Glutamatergic neuron (in vitro differentiated cells): ENCODE data around the gene KAT8. TPM values are rescaled to one million over a fixed set of nuclear protein-coding genes. Genes with fewer than 3 reads are reported as not detected.

ENCODE experiments used
- DNase-seq: peaks from one replicate; pipeline ENCODE4 v3.0.0; 2022
- H3K27ac Mint-ChIP-seq: one replicate; pipeline ENCODE4 v1.8.0; 2020; ENCODE audit warnings: mild to moderate bottlenecking, mixed read lengths, inconsistent platforms; ENCODE audit not compliant: unreplicated experiment
- H3K27me3 Mint-ChIP-seq: one replicate; pipeline ENCODE4 v1.8.0; 2020; ENCODE audit warnings: mild to moderate bottlenecking, moderate library complexity, mixed read lengths, inconsistent platforms; ENCODE audit not compliant: unreplicated experiment
- H3K36me3 Mint-ChIP-seq: one replicate; pipeline ENCODE4 v1.8.0; 2020; ENCODE audit warnings: mild to moderate bottlenecking, mixed read lengths, inconsistent platforms; ENCODE audit not compliant: unreplicated experiment
- H3K4me1 Mint-ChIP-seq: one replicate; pipeline ENCODE4 v1.8.0; 2020; ENCODE audit warnings: mild to moderate bottlenecking, low read depth, mixed read lengths, inconsistent platforms; ENCODE audit not compliant: unreplicated experiment
- H3K4me3 Mint-ChIP-seq: one replicate; pipeline ENCODE4 v1.8.0; 2020; ENCODE audit warnings: mild to moderate bottlenecking, mixed read lengths, inconsistent platforms; ENCODE audit not compliant: unreplicated experiment
- H3K9me3 Mint-ChIP-seq: one replicate; pipeline ENCODE4 v1.8.0; 2020; ENCODE audit warnings: mild to moderate bottlenecking, moderate library complexity, mixed read lengths, inconsistent platforms; ENCODE audit not compliant: unreplicated experiment
- CTCF ChIP-seq: fragments of 200-600 bp; sonication (generic); IDR thresholded peaks from one replicate; pipeline ENCODE4 v1.5.0; 2021; ENCODE audit not compliant: partially characterized antibody, unreplicated experiment
- total RNA-seq: library from RNA; stranded (reverse); fragmentation: NEBNext Ultra II Directional; extraction: Animal tissue kit (Norgen Biotek cat#: 25700); gene quantifications from one replicate; pipeline ENCODE4 v1.2.1, GENCODE V29; 2021; ENCODE audit not compliant: unreplicated experiment

The KAT8 gene
- total RNA-seq, 1 donor from 2014 or later, result 61.2 TPM

GRCh38 chr16:31086629-31086906 lies 30.9 kb upstream of the KAT8 start:
- H3K27me3 Mint-ChIP-seq, result peaks cover 7% of the 10 kb centered on the region
- no peak overlapping the region for H3K4me3 Mint-ChIP-seq
- no peak for DNase-seq
- no peak for TF ChIP-seq CTCF
- peaks cover 8% of the 10 kb centered on the region for H3K9me3 Mint-ChIP-seq
- H3K4me1 Mint-ChIP-seq, result peaks cover 9% of the 10 kb centered on the region
- no peak overlapping the region for H3K27ac Mint-ChIP-seq
- H3K36me3 Mint-ChIP-seq, result no peaks in the 10 kb centered on the region

- Mint-ChIP-seq H3K36me3 (no peaks in the 10 kb centered on the region), H3K27ac (no peak overlapping the region), H3K9me3 (peaks cover 8% of the 10 kb centered on the region), H3K4me1 (peaks cover 11% of the 10 kb centered on the region), H3K27me3 (peaks cover 5% of the 10 kb centered on the region), H3K4me3 (no peak overlapping the region)
- no peak for DNase-seq
- no peak for TF ChIP-seq CTCF
These were observed 30.0 kb upstream of the KAT8 start for GRCh38 chr16:31087481-31087880.

- H3K9me3 Mint-ChIP-seq, result peaks cover 8% of the 10 kb centered on the region
- H3K27ac Mint-ChIP-seq, result no peak overlapping the region
- H3K36me3 Mint-ChIP-seq, result no peaks in the 10 kb centered on the region
- peaks cover 13% of the 10 kb centered on the region for H3K4me1 Mint-ChIP-seq
- TF ChIP-seq CTCF, result no peak
- no peak overlapping the region for H3K4me3 Mint-ChIP-seq
- no peak for DNase-seq
- H3K27me3 Mint-ChIP-seq, result peaks cover 8% of the 10 kb centered on the region
These were observed 29.5 kb upstream of the KAT8 start for GRCh38 chr16:31087971-31088370.

GRCh38 chr16:31088459-31089183 lies 28.8 kb upstream of the KAT8 start, which contains the start of gene PRSS53:
Gene PRSS53, minus strand, starts transcription at chr16:31088943. Its CDS starts 134 bp downstream, at chr16:31088809.
- no peak for DNase-seq
- peaks cover 8% of the 10 kb centered on the region for H3K27me3 Mint-ChIP-seq
- H3K9me3 Mint-ChIP-seq, result peaks cover 6% of the 10 kb centered on the region
- H3K27ac Mint-ChIP-seq, result no peak within 1 kb of the TSS
- no peak for TF ChIP-seq CTCF
- H3K36me3 Mint-ChIP-seq, result no peaks in the 10 kb centered on the region
- H3K4me3 Mint-ChIP-seq, result no peak within 1 kb of the TSS
- H3K4me1 Mint-ChIP-seq, result peaks cover 12% of the 10 kb centered on the region

- H3K27me3 Mint-ChIP-seq, result peaks cover 13% of the 10 kb centered on the region
- no peak overlapping the region for H3K27ac Mint-ChIP-seq
- H3K36me3 Mint-ChIP-seq, result no peaks in the 10 kb centered on the region
- H3K4me1 Mint-ChIP-seq, result peaks cover 12% of the 10 kb centered on the region
- no peak for DNase-seq
- peaks cover 9% of the 10 kb centered on the region for H3K9me3 Mint-ChIP-seq
- TF ChIP-seq CTCF, result no peak
- no peak overlapping the region for H3K4me3 Mint-ChIP-seq
These were observed 28.3 kb upstream of the KAT8 start for GRCh38 chr16:31089199-31089598.
